Right lobe of liver (tissue), 6 donors: ENCODE data around the gene NR2F6. TPM values are rescaled to one million over a fixed set of nuclear protein-coding genes. Genes with fewer than 3 reads are reported as not detected.

Source experiments
- ATAC-seq, 4 donors: fragments of 200-7000 bp; cut with Tn5 transposase; one replicate each; pipeline ENCODE4 v1.9.1; 2020; ENCODE audit warnings: mild to moderate bottlenecking in 4 of 4, moderate library complexity in 4 of 4
- DNase-seq, 3 donors: peaks; one replicate each; pipeline ENCODE4 v3.0.0-alpha.2; 2020
- H3K27ac ChIP-seq, 3 donors: fragments of 200-600 bp; one replicate each; pipeline ENCODE4 v1.8.0; 2022
- H3K27me3 ChIP-seq, 2 donors: fragments of 200-600 bp; one replicate each; pipeline ENCODE4 v1.8.0; 2022
- H3K36me3 ChIP-seq, 4 donors: fragments of 200-600 bp; sonication (generic) in 1 of 4; one replicate each; pipeline versions ENCODE4 v1.5.1 to v1.8.0; 2017 to 2022; ENCODE audit warnings: control low read depth in 1 of 4
- H3K4me1 ChIP-seq, 4 donors: fragments of 200-600 bp; sonication (generic) in 1 of 4; one replicate each; pipeline versions ENCODE4 v1.5.1 to v1.8.0; 2017 to 2022; ENCODE audit warnings: control low read depth in 1 of 4
- H3K4me3 ChIP-seq, 3 donors: fragments of 200-600 bp; one replicate each; pipeline ENCODE4 v1.8.0; 2022
- H3K9me3 ChIP-seq, 4 donors: fragments of 200-600 bp; sonication (generic) in 1 of 4; one replicate each; pipeline versions ENCODE4 v1.5.1 to v1.8.0; 2017 to 2022; ENCODE audit warnings: control low read depth in 1 of 4
- POLR2A ChIP-seq: fragments of 450-650 bp; IDR thresholded peaks from one replicate; pipeline ENCODE4 v1.6.1; 2017; ENCODE audit warnings: antibody characterized with exemption, mild to moderate bottlenecking
- WGBS: methylation state at CpG from one replicate; pipeline ENCODE4 v1.1.6; 2018; ENCODE audit warnings: low coverage, low lambda C conversion rate; ENCODE audit not compliant: insufficient coverage; ENCODE audit errors: missing lambda C conversion rate; 5-methylcytosine and 5-hydroxymethylcytosine counted together
- intact Hi-C, 2 donors: fragments of 100-400 bp; cut with DNase I; formaldehyde crosslinking; loops; one replicate each; pipeline versions ENCODE4 v1.11.2 to v1.14.1; 2022
- total RNA-seq, 6 experiments: library from RNA; depleted of rRNA in 2 of 6; stranded (reverse); fragments of >200 nt in 2 of 6; fragmentation: NEBNext Ultra II Directional in 3 of 6; extraction: Animal tissue kit (Norgen Biotek cat#: 25700) in 3 of 6; gene quantifications; one replicate each; pipeline versions ENCODE4 v1.1.0 to v1.2.4, GENCODE V29; 2016 to 2023
- TF ChIP-seq, protein P1 (sequence below), 4 donors: fragments of 200-600 bp in 3 of 4; fragments of 450-650 bp in 1 of 4; IDR thresholded peaks; one replicate each; pipeline versions ENCODE4 v1.5.1 to v1.8.0; 2016 to 2022; ENCODE audit warnings: antibody characterized with exemption in 4 of 4, mild to moderate bottlenecking in 2 of 4
- donor health status: DM: no; HTN: yes; CAD: no.
- donor health status: DM: no; HTN: no; CAD: no.
- donor health status: DM: no; HTN: no; CAD: no.
- donor health status: DM: no; HTN: yes; CAD: no.
- donor health status: DM: no; HTN: yes; CAD: no.

Gene NR2F6
- total RNA-seq, 6 experiments from 2014 or later, result 48.5 to 105 (median 80.9) TPM

DNA sequence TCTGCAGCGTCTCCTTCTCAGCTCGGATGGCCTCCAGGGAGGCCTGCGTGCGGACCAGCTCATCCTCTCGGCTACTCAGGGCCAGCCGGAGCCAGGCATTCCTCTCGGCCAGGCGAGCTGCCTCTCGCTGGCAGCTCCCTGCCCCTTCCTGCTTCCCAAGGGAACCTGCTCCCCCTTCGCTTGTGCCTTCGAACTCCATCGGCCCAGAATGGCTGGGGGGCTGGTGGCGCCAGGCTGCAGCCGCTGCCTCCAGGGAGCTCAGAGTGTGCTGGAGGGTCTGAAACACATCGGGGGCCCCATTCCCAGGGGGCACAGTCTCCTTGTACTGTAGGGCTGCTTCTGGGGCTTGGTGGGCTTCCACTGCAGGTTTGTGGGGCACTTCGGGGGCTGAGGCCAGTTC, 16.8 kb upstream of the NR2F6 start:
- H3K9me3 ChIP-seq, result no peaks in the 10 kb centered on the region
- ATAC-seq, result no peak
- no peaks in the 10 kb centered on the region for H3K27me3 ChIP-seq
- TF ChIP-seq, protein P1, sequence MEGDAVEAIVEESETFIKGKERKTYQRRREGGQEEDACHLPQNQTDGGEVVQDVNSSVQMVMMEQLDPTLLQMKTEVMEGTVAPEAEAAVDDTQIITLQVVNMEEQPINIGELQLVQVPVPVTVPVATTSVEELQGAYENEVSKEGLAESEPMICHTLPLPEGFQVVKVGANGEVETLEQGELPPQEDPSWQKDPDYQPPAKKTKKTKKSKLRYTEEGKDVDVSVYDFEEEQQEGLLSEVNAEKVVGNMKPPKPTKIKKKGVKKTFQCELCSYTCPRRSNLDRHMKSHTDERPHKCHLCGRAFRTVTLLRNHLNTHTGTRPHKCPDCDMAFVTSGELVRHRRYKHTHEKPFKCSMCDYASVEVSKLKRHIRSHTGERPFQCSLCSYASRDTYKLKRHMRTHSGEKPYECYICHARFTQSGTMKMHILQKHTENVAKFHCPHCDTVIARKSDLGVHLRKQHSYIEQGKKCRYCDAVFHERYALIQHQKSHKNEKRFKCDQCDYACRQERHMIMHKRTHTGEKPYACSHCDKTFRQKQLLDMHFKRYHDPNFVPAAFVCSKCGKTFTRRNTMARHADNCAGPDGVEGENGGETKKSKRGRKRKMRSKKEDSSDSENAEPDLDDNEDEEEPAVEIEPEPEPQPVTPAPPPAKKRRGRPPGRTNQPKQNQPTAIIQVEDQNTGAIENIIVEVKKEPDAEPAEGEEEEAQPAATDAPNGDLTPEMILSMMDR (IDR thresholded peaks at IDR 0.05), result no peak
- no peak for TF ChIP-seq POLR2A
- H3K4me3 ChIP-seq, result no peak overlapping the region
- no peaks in the 10 kb centered on the region for H3K36me3 ChIP-seq
- H3K27ac ChIP-seq, result no peak overlapping the region
- 86% methylated on average over 9 of the region's 16 CpGs for WGBS
- no peaks in the 10 kb centered on the region for H3K4me1 ChIP-seq
- intact Hi-C loops, result no loop called here
- DNase-seq, result no peak

DNA sequence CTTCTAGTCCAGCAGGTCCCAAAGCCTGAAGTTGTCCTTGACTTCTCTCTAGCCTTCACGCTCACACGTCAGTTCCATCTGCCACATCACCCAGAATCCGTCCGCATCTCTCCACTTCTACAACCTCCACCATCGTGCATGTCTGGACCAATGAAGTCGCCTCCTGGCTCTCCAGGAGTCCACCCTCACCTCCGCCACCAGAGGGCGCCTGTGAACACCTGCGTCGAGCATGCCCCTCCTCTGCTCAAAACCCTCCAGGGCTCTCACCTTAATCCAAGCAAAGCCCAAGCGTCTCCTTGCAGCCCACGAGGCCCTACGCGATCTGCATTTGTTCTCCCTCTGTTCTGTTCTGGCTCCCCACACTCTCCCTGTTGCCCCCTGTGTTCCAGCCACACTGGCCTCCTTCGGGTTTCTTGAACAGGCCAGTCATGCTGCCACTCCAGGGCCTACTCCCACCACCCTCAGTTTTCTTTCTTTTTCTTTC, 15.2 kb upstream of the NR2F6 start:
- intact Hi-C loops, result no loop called here
- H3K36me3 ChIP-seq, result no peaks in the 10 kb centered on the region
- no peak for TF ChIP-seq POLR2A
- TF ChIP-seq, protein P1 (IDR thresholded peaks at IDR 0.05), result peak; percentile 80 to 96 (median 95)
- no peaks in the 10 kb centered on the region for H3K4me1 ChIP-seq
- no peak overlapping the region for H3K27ac ChIP-seq
- no peaks in the 10 kb centered on the region for H3K27me3 ChIP-seq
- H3K4me3 ChIP-seq, result no peak overlapping the region
- peak; percentile 87 to 88 (median 88) for DNase-seq
- WGBS, result 11% methylated on average over 14 of the region's 15 CpGs
- H3K9me3 ChIP-seq, result no peaks in the 10 kb centered on the region
- ATAC-seq, result peak; percentile 94 to 97 (median 96)

DNA sequence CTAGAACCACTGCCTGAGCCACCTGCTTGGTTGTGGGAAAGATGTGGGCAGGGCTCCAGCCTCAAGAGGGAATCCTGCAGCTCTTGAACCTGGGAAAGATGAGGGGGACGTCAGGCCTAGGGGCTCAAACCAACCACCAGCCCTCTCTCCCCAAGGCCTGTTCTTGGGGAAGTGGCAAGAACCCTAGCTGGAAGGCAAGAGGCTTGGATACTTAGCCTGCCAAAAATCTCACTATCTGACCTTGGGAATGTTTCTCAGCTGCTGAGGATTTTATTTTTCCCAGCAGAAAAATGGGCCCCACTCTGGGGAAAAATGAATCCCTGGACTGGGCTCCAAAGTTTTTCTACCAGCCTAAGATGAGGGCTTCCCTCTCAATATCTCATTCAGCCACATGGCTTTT, 14.2 kb upstream of the NR2F6 start:
- TF ChIP-seq, protein P1 (IDR thresholded peaks at IDR 0.05), result no peak
- TF ChIP-seq POLR2A, result no peak
- H3K4me1 ChIP-seq, result peaks cover 0 to 4% (median 0%) of the 10 kb centered on the region in 4 donors
- no peaks in the 10 kb centered on the region for H3K27me3 ChIP-seq
- DNase-seq (no peak), ATAC-seq (no peak)
- H3K9me3 ChIP-seq, result no peaks in the 10 kb centered on the region
- WGBS, result 20% methylated on average over 1 of the region's 1 CpG
- intact Hi-C loops, result no loop called here
- H3K4me3 ChIP-seq, result no peak overlapping the region
- H3K27ac ChIP-seq, result no peak overlapping the region
- no peaks in the 10 kb centered on the region for H3K36me3 ChIP-seq

GRCh38 chr19:17259118-17259780, 13.5 kb upstream of the NR2F6 start:
- Histone ChIP-seq H3K4me3 (no peak overlapping the region), H3K36me3 (no peaks in the 10 kb centered on the region), H3K9me3 (no peaks in the 10 kb centered on the region), H3K4me1 (peaks cover 0 to 4% (median 0%) of the 10 kb centered on the region in 4 donors), H3K27ac (no peak overlapping the region), H3K27me3 (no peaks in the 10 kb centered on the region)
- no peak for DNase-seq
- ATAC-seq, result no peak
- intact Hi-C loops, result no loop called here
- WGBS, result 100% methylated on average over 3 of the region's 9 CpGs
- TF ChIP-seq, protein P1 (IDR thresholded peaks at IDR 0.05), result no peak
- no peak for TF ChIP-seq POLR2A
